Urinary bladder (tissue), 4 donors: ENCODE data around the gene CRIP1. TPM values are rescaled to one million over a fixed set of nuclear protein-coding genes. Genes with fewer than 3 reads are reported as not detected.

ENCODE experiments used
- DNase-seq: peaks from one replicate; pipeline ENCODE4 v3.0.0-alpha.2; 2015; ENCODE audit errors: extremely low spot score
- H3K27ac ChIP-seq: one replicate; pipeline ENCODE4 v1.5.1; 2013; ENCODE audit warnings: low read depth, mild to moderate bottlenecking, moderate library complexity
- H3K36me3 ChIP-seq: one replicate; pipeline ENCODE4 v1.6.1; 2013; ENCODE audit warnings: mild to moderate bottlenecking, moderate library complexity; ENCODE audit not compliant: insufficient read depth
- H3K4me1 ChIP-seq: one replicate; pipeline ENCODE4 v1.6.1; 2013; ENCODE audit warnings: mild to moderate bottlenecking, moderate library complexity; ENCODE audit not compliant: insufficient read depth
- H3K4me3 ChIP-seq: one replicate; pipeline ENCODE4 v1.5.1; 2013; ENCODE audit warnings: low read depth, low read length
- WGBS: extraction: QIAGEN DNeasy Blood & Tissue Kit; methylation state at CpG from one replicate; pipeline ENCODE4 v1.1.7; 2013; 5-methylcytosine and 5-hydroxymethylcytosine counted together
- polyA plus RNA-seq: library from polyadenylated mRNA; stranded (reverse); fragments of 200-250 nt; gene quantifications from one replicate; pipeline ENCODE4 v1.2.3, GENCODE V29; 2013
- total RNA-seq: library from RNA; depleted of rRNA; stranded (reverse); fragments of >200 nt; gene quantifications from one replicate; pipeline ENCODE4 v1.2.3, GENCODE V29; 2014
- donor health status: healthy with polysubstance abuse.
- donor health status: healthy.

The CRIP1 gene
- total and polyA plus RNA-seq, 2 donors = 9.4 to 92.4 TPM

DNA sequence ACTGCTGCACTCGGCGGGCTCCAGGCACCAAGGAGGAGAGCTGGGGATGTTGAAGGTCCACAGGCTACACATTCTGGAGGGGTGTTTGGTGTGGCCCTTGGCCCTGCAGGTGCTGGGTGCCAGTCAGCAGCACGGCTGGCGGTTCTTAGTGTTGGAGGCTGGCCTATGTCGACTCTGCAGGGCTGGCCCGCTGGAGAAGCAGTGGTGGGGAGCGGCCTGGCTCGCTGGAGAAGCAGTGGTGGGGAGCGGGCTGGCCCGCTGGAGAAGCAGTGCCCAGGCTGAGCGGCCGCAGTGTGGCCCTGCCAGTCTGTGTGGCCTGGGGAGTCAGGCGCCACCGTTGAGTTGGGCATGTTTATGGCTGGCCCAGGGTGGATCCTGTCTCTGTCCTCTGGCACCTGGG, 39.7 kb upstream of the CRIP1 start:
- H3K4me1 ChIP-seq = no peaks in the 10 kb centered on the region
- peaks cover 7% of the 10 kb centered on the region for H3K36me3 ChIP-seq
- WGBS = 83% methylated on average over 14 of the region's 14 CpGs
- DNase-seq = no peak
- no peak overlapping the region for H3K27ac ChIP-seq
- no peak overlapping the region for H3K4me3 ChIP-seq

DNA sequence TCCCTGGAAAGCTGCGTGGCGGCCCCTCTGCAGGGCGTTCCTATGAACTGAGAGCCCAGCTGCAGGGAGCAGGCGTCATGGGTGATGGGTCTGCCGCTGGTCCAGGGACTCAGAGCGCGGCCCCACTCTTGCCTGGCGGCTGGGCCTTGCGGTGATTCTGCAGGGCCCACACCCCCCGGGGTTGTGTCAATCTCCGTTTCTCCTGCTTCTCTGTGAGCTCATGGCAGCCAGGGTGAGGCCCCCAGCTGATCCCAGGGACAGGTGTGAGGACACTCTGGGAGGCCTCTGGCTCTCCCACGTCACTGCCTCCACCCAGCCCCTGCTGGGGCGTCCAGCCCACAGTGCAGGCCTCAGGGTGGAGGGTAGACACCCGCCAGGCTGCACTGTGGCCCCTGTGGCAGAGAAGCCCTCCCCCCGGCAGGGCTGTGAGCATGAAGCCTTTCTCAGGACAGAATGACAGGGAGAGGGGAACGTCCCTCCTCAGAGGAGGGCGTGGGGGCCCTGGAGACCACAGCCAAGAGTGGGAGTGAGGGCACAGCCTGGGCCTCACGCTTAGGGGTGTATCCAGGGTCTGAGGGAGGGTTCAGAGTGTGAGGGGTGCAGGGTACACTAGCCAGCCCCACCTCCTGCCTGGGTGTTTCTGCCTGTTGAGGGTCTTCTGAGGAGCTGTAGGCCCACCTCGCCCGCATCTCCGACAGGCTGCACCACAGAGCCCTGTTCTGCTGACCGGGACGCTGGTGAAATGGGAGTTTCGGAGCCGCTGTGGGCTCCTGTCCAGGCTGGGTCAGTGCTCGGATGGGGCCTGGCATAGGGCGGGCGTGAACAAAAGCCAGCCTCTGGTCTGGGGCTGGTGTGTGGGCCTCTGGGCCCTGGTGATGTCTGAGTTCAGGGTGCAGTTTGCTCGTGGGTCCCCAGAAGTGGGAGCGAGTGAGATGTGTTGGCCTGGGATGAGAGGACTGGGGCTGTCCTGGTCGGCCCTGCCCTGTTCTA, 38.7 kb upstream of the CRIP1 start:
- peaks cover 7% of the 10 kb centered on the region for H3K36me3 ChIP-seq
- DNase-seq = no peak
- H3K4me1 ChIP-seq = no peaks in the 10 kb centered on the region
- H3K4me3 ChIP-seq = no peak overlapping the region
- 84% methylated on average over 31 of the region's 31 CpGs for WGBS
- H3K27ac ChIP-seq = no peak overlapping the region

DNA sequence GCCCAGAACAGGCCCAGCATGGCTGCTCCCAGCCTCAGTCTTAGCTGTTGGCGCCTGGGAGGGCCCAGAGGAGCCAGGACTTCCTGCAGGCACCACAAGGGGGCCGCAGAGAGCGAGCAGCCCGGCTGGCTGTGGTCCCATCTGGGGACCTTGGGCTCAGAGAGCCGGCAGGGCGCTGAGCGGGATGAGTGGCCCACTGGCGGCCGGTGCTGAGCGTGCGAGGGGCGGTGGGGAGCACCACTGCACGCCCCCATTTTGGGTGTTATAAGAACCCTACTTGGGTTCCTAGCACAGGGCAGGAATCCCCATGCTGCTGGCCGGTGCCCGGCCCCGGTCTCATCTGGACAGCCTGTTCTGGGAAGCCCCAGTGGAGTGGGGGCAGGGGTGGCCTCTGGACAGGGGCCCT, 38.0 kb upstream of the CRIP1 start:
- DNase-seq = no peak
- 31% methylated on average over 16 of the region's 16 CpGs for WGBS
- no peak overlapping the region for H3K4me3 ChIP-seq
- no peaks in the 10 kb centered on the region for H3K4me1 ChIP-seq
- peaks cover 7% of the 10 kb centered on the region for H3K36me3 ChIP-seq
- no peak overlapping the region for H3K27ac ChIP-seq

DNA sequence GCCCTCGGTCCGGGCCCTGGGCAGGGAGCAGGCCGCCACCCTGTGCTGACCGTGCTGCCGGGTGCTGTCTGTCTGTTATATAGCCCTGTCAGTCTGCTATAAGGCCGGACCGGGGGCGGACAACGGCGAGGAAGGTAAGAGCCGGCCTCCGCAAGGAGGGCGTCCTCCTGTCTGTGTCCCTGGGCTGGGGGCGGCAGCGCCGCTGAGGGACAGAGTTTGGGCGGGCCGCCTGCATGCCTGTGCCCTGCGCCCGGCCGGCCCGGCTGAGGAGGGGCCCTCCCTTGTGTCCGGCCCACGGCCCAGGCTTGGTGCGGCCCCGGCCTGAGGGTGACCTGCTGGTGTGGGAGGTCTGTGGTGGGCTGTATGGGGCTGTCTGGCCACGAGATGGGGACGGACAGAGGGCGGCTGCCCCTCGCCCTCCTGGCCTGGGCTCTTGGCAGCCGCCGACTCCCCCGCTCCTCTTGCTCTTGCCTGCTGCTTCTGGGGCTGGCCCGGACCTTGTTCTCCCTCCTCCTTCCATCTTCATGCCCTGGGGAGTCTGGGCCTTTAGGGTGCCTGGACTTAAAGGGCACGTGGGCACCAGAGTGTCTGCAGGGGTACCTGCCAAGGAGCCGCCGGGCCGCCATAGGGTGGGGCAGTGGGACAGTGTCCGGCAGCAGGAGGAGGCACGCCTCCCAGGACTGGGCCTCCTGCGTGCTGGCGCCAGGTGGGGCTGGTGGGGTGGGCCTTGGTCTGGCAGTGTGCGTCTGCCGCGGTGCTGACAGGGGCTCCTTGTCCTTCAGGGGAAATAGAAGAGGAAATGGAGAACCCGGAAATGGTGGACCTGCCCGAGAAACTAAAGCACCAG, 37.2 kb upstream of the CRIP1 start:
- DNase-seq = no peak
- H3K36me3 ChIP-seq = peaks cover 7% of the 10 kb centered on the region
- no peak overlapping the region for H3K4me3 ChIP-seq
- WGBS = 90% methylated on average over 47 of the region's 47 CpGs
- no peaks in the 10 kb centered on the region for H3K4me1 ChIP-seq
- no peak overlapping the region for H3K27ac ChIP-seq

DNA sequence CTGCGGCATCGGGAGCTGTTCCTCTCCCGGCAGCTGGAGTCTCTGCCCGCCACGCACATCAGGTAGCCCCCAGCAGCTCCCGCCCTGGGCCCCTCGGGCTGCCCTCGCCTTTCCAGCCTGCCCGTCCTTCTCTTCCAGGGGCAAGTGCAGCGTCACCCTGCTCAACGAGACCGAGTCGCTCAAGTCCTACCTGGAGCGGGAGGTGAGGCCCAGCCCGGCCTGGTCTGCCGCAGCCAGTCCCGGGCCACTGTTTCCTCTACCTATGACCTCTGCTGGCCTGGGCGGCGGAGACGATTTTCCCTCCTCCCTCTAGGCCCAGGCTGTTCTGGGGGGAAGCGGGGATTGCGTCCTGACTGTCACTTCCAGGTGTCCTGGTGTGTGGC, 36.6 kb upstream of the CRIP1 start:
- Histone ChIP-seq H3K27ac (no peak overlapping the region), H3K36me3 (peaks cover 7% of the 10 kb centered on the region), H3K4me1 (no peaks in the 10 kb centered on the region), H3K4me3 (no peak overlapping the region)
- WGBS = 93% methylated on average over 22 of the region's 22 CpGs
- DNase-seq = no peak

DNA sequence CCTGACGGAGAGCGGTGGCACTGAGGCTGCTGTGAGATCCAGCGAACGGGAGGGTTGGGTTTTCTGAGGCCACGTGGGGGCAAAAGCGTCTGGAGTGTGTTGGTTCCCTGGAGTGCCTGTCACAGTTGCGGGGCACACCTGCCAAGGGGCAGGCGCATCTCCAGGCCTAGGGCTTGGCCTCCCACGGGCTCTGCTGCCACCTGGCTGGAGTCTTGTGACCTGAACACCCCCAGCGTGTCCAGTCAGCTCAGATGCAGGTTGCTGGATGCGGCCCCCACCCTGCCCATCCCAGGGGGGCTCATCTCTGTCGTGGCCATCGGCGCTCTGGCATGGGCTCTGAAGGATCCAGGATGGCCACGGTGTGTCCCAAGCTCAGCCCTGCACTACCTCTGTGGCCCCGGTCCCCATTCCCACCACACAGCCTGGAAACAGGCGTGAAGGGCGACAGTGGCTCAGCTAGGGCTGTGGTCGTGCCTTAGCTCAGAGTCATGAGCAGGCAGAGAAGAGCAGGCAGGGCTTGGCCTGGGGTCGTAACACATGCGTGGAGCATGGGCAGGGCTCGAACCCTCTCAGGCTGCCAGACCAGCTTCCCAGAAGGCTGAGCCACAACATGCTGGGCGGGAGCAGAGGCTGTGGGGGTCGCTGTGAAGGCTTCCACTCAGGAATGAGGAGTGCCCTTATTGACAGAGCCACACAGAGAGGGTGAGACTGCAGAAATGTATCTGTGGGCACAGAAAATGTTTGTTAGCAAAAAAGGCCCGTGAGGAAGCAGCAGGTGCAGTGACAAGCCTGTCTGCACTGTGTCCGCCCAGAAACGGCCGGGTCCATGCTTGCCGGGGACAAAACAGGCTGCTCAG, 35.6 kb upstream of the CRIP1 start:
- Histone ChIP-seq H3K27ac (no peak overlapping the region), H3K36me3 (peaks cover 7% of the 10 kb centered on the region), H3K4me1 (no peaks in the 10 kb centered on the region), H3K4me3 (no peak overlapping the region)
- 91% methylated on average over 29 of the region's 29 CpGs for WGBS
- no peak for DNase-seq

DNA sequence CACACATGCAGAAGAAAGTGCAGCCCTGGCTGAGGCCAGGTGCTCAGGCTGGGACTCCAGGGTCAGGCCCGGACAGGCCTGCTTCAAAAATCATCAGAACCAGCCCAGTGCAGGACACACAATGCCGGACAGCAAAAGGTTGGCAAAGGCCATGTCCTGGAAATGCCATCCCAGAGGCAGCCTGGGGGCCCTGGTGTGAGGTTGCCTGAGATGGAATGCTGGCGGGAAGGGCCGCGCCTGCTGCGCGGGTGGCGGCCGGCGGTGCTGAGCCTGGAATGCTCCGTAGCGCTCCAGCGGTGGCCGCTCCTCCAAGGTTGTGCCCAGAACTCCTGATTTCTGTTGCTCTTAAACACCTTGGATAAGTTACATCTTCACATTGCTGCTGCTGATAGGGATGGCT, 33.7 kb upstream of the CRIP1 start:
- H3K4me1 ChIP-seq = no peaks in the 10 kb centered on the region
- no peak overlapping the region for H3K4me3 ChIP-seq
- peaks cover 10% of the 10 kb centered on the region for H3K36me3 ChIP-seq
- DNase-seq = no peak
- WGBS = 90% methylated on average over 14 of the region's 14 CpGs
- H3K27ac ChIP-seq = no peak overlapping the region

DNA sequence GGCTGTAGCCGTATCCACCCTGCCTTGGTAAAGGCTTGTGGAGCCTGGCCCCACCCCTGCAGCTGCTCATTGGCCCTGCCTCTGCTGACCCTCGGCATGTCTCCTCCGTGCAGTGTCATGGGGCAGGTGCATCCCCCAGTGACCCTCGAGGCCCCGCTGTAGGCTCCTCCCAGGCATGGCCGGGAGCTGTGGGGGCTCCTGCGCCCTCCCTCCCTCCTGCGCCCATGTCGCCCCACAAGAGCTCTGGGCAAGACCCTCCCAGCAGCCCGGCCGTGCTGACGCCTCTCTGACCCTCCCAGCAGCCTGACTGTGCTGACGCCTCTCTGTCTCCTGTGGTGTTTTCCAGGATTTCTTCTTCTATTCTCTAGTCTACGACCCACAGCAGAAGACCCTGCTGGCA, 32.8 kb upstream of the CRIP1 start:
- WGBS = 87% methylated on average over 14 of the region's 14 CpGs
- Histone ChIP-seq H3K36me3 (peaks cover 10% of the 10 kb centered on the region), H3K4me1 (no peaks in the 10 kb centered on the region), H3K4me3 (no peak overlapping the region), H3K27ac (no peak overlapping the region)
- DNase-seq = no peak

DNA sequence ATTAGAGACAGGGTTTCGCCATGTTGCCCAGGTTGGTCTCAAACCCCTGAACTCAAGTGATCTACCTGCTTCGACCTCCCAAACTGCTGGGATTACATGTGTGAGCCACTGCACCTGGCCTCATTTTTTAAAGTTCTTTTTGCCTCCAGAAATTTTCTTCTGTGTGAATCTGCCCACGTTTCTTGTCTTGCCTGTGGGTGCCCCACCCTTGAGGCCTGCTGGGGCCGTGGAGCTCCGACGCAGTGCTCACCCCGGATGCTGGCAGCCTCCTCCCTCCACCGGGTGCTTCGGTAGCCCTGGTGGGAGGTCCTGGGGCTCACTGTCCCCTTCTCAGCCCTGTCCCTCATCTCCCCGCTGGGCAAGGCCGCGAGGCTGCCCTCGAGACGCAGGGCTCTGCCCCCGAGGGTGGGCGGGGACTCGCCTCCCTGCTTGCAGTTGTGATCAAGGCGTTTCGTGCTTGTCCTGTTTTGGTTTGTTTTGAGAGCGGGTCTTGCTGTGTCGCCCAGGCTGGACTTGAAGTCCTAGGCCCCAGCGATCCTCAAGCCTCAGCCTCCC, 31.5 kb upstream of the CRIP1 start:
- H3K4me3 ChIP-seq = no peak overlapping the region
- DNase-seq = no peak
- 89% methylated on average over 22 of the region's 22 CpGs for WGBS
- no peak overlapping the region for H3K27ac ChIP-seq
- peaks cover 8% of the 10 kb centered on the region for H3K36me3 ChIP-seq
- no peaks in the 10 kb centered on the region for H3K4me1 ChIP-seq

DNA sequence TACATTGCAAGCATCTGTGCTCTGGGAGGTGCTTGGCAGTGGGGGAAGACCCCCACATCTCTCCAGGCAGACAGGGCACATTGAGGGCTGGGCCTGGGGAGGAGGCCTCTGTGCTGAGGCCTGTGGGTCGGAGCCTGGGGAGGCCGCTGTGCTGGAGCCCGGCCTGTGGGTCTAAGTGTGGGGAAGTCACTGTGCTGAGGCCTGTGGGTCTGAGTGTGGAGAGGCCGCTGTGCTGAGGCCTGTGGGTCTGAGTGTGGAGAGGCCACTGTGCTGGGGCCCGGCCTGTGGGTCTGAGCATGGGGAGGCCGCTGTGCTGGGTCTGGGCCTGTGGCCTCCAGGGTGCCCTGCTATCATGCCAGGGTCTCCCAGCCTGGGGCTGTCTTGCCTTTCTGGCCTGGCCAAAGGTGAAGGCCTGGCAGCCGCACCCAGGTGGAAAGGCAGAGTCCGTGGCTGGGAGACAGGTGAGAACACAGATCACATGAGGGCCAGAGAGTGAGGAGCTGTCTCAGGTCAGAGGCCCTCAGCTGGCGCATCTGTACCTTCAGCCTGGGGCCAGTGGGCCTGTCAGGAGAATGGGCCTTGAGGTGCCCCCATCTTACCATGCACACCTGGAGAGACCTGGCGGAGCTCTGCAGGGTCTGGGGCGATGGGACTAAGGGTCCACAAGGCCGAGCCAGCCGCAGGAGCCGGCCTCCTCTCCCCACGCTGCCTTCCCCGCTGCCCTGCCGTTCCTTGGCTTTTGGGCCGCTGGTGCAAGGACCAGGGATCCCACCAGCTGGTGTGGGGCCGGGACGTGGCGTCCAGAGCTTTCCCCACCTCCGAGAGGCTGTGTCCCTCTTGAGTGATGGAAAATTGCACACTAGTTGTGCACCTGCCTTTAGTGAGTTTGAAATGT, 30.7 kb upstream of the CRIP1 start:
- WGBS = 90% methylated on average over 22 of the region's 22 CpGs
- no peak for DNase-seq
- H3K4me1 ChIP-seq = no peaks in the 10 kb centered on the region
- H3K27ac ChIP-seq = no peak overlapping the region
- H3K4me3 ChIP-seq = no peak overlapping the region
- H3K36me3 ChIP-seq = peaks cover 4% of the 10 kb centered on the region

DNA sequence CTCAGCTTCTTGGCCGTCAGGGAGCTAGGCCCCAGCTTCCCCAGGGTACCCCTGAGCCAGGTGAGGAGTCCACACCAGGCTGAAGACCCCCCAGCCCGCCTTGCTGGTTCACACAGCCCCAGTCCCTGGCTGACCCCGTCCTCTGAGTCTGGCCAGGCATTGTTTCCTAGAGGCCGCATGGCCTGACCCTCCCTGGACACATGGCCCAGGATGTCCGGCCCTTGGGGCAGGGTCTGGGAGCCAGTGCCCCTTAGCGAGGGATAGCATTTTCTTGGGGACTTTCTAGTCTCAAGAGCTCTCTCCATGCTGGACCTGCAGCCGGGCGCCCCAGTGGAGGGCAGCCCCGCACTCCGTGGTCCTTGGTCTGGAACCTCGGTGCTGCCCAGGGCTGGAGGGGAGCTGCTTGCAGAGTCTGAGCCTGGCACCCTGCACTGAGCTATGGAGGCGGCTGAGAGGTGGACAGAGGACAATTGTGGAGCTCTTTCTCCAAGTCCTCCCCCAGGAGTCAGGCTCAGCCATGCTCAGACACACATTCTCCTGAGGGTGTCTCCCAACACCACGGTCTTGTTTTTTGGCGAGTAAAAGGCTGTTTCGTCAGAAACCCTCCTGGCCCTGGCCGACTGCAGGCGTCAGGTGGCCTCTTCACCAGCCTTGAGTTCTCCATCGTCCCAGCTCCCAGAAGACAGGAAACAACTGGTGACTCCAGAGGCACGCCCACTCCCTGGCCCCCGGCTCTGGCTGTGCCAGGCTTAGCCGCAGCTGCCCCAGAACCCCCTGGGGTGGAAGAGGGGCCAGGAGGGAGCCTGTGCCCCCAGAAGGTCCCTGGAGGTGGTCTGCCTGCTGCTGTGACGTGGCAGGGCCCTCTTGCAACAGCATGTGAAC, 29.7 kb upstream of the CRIP1 start:
- Histone ChIP-seq H3K4me3 (no peak overlapping the region), H3K27ac (no peak overlapping the region), H3K4me1 (no peaks in the 10 kb centered on the region), H3K36me3 (peaks cover 4% of the 10 kb centered on the region)
- 82% methylated on average over 22 of the region's 22 CpGs for WGBS
- DNase-seq = no peak
